ENCODE results near the gene PI4K2A.

Gene PI4K2A

DNA sequence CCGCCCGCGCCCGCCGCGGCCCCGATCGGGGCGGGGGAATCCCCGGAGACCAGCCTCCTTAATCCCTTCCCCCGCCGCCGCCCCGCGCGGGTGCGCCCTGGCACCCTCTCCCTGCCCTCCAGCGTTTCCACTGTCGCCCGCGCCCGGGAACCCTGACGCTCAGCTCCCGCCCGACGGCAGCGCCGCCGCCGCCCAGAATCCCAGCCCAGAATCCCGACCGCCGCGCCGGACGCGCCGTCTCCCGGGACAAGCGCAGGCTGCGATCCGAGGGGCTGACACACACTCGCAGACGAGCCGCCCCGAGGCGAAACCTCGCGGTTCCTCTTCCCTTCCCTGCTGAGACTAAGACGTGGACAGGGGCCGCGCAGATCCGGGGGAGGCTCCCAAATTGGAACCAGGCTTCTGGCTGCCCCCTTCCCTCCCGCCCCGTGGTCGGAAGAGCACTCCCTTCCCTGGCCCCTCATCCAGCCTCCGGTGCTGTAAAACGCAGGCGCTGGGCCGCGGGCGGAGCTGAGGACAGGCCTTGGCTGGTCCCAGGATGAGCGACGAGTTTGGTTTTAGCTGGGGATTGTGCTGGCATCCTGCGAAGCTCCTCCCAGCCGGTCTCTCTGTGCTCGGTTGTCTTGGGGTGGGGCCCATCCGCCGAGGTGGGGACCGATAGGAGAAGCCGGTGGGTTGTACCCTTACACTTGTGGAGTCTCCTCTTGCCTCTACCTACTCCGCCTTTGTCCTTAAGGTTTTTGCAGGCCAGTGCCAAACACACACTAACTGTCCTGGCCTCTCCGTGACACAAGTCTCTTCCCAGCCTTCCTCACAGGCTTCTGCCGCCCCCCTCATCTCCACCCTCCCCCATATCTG is 74.2 kb downstream of the PI4K2A start:
- Histone ChIP-seq H3K4me3 (ENCODE audit: insufficient read depth, low read depth, low read length) (peak overlapping the region; percentile 62), H3K27ac (ENCODE audit: insufficient read depth, low read depth, low read length, poor library complexity, severe bottlenecking) (peak overlapping the region; percentile 50), H3K9me3 (ENCODE audit: control insufficient read depth, low read length) (no peaks in the 10 kb centered on the region), H3K4me1 (ENCODE audit: control insufficient read depth, insufficient read depth, low read length) (peaks cover 35% of the 10 kb centered on the region), H3K27me3 (ENCODE audit: control insufficient read depth, insufficient read depth, low read length, poor library complexity, severe bottlenecking) (no peaks in the 10 kb centered on the region), H3K36me3 (ENCODE audit: control insufficient read depth, insufficient read depth, low read length) (no peaks in the 10 kb centered on the region)
- WGBS, 2 experiments = 1% methylated on average over 74 of the region's 74 CpGs

DNA sequence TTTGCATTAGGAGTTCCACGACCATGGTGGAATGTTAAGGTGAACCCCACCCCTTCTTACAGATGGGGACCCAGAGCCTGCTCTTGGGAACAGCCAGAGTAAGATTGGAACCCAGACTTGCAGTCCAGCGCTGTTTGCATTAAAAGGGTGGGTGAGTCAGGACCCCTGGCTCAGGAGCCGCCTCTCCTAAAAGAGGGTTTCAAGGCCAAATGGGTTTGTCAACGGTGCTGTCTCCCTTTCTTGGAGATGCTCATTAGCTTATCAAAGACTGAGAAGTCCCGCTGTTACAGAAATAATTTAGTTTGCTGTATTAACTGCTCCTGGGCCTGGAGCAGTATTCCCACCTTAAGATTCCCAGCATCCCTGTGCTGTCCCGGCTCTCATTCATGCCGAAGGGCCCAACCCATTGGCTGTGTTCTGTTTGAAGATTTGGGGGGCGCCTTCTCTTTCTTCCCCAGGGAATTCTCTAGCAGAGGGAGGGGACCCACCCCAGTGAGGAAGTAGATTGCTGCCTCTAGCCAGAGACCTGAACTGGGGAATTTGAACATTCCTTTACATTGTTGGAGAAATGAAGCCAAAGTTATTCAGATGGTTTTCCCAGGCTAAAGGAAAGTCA is 74.9 kb downstream of the PI4K2A start:
- Histone ChIP-seq H3K9me3 (ENCODE audit: control insufficient read depth, low read length) (no peaks in the 10 kb centered on the region), H3K36me3 (ENCODE audit: control insufficient read depth, insufficient read depth, low read length) (no peaks in the 10 kb centered on the region), H3K27ac (ENCODE audit: insufficient read depth, low read depth, low read length, poor library complexity, severe bottlenecking) (no peak overlapping the region), H3K4me1 (ENCODE audit: control insufficient read depth, insufficient read depth, low read length) (peaks cover 35% of the 10 kb centered on the region), H3K27me3 (ENCODE audit: control insufficient read depth, insufficient read depth, low read length, poor library complexity, severe bottlenecking) (no peaks in the 10 kb centered on the region), H3K4me3 (ENCODE audit: insufficient read depth, low read depth, low read length) (peak overlapping the region; percentile 62)
- 26 to 32% methylated on average over 8 of the region's 8 CpGs for WGBS, 2 experiments

DNA sequence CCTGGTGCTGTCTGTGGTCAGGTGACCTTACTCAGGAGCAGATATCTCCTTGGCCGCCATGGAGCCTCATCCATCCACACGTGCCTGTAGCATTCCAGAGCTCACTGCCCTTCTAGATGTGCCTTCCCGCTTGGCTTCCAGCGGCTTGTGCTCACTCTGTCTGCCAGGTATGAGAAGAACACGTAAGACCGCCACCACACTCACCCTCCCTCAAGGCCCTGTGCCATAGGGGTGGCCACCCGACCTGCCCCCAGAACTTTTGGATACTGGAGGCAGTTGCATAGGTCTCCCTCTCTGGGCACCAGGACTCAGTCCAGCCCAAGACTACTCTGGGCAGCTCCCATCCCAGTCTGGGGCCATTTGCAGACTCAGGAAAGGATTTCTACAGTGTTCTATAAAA is 77.2 kb downstream of the PI4K2A start:
- Histone ChIP-seq H3K4me1 (ENCODE audit: control insufficient read depth, insufficient read depth, low read length) (peaks cover 35% of the 10 kb centered on the region), H3K4me3 (ENCODE audit: insufficient read depth, low read depth, low read length) (no peak overlapping the region), H3K27me3 (ENCODE audit: control insufficient read depth, insufficient read depth, low read length, poor library complexity, severe bottlenecking) (no peaks in the 10 kb centered on the region), H3K27ac (ENCODE audit: insufficient read depth, low read depth, low read length, poor library complexity, severe bottlenecking) (peak overlapping the region; percentile 87), H3K9me3 (ENCODE audit: control insufficient read depth, low read length) (no peaks in the 10 kb centered on the region), H3K36me3 (ENCODE audit: control insufficient read depth, insufficient read depth, low read length) (no peaks in the 10 kb centered on the region)
- WGBS, 2 experiments = 93 to 96% methylated on average over 7 of the region's 7 CpGs

DNA sequence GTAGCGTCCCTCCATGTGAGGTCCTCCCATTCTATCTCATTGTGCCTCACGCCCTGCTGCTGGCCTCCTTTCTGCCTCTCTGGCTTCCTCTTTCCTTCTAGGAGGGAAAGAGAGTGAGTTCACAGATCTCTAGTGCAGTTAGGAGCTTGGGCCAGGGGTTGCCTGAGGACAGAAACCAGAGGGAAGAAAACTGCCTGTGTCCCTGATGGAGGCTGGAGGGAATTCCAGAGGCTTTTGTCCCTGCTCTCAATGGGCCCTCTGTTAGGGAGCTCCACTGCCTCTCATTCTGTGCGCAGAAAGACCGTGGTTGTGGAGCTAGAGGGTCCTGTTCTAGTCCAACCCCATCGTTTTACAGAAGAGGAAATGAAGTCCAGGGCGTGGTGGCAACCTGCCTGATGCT is 77.7 kb downstream of the PI4K2A start:
- 74 to 78% methylated on average over 6 of the region's 6 CpGs for WGBS, 2 experiments
- no peaks in the 10 kb centered on the region for H3K27me3 ChIP-seq (ENCODE audit: control insufficient read depth, insufficient read depth, low read length, poor library complexity, severe bottlenecking)
- H3K36me3 ChIP-seq (ENCODE audit: control insufficient read depth, insufficient read depth, low read length) = no peaks in the 10 kb centered on the region
- peaks cover 31% of the 10 kb centered on the region for H3K4me1 ChIP-seq (ENCODE audit: control insufficient read depth, insufficient read depth, low read length)
- H3K9me3 ChIP-seq (ENCODE audit: control insufficient read depth, low read length) = no peaks in the 10 kb centered on the region
- peak overlapping the region; percentile 87 for H3K27ac ChIP-seq (ENCODE audit: insufficient read depth, low read depth, low read length, poor library complexity, severe bottlenecking)
- H3K4me3 ChIP-seq (ENCODE audit: insufficient read depth, low read depth, low read length) = no peak overlapping the region

DNA sequence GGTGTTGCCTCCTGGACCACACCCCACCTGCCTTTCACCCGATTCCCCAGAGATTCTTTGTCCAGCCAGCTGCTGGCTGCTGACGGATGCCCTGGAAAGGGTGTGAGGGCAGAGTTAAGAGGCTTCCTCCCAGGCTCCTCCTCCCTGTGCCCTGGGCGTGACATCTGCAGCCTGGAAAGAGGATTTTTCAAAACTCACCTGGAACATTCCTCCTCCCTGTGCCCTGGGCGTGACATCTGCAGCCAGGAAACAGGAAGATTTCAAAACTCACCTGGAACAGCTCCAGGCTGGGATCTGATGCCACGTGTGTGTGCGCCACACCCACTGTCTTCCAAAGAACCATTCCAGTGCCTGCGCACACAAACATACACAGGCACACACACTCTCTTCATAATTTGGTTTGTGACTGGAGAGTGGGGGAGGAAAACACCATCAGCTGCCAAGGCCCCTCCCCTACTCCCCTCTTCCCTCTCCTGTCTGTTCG is 78.2 kb downstream of the PI4K2A start:
- Histone ChIP-seq H3K27me3 (ENCODE audit: control insufficient read depth, insufficient read depth, low read length, poor library complexity, severe bottlenecking) (no peaks in the 10 kb centered on the region), H3K4me3 (ENCODE audit: insufficient read depth, low read depth, low read length) (no peak overlapping the region), H3K9me3 (ENCODE audit: control insufficient read depth, low read length) (no peaks in the 10 kb centered on the region), H3K36me3 (ENCODE audit: control insufficient read depth, insufficient read depth, low read length) (no peaks in the 10 kb centered on the region), H3K27ac (ENCODE audit: insufficient read depth, low read depth, low read length, poor library complexity, severe bottlenecking) (peak overlapping the region; percentile 87), H3K4me1 (ENCODE audit: control insufficient read depth, insufficient read depth, low read length) (peaks cover 31% of the 10 kb centered on the region)
- 70 to 76% methylated on average over 7 to 8 of the region's 8 CpGs for WGBS, 2 experiments

DNA sequence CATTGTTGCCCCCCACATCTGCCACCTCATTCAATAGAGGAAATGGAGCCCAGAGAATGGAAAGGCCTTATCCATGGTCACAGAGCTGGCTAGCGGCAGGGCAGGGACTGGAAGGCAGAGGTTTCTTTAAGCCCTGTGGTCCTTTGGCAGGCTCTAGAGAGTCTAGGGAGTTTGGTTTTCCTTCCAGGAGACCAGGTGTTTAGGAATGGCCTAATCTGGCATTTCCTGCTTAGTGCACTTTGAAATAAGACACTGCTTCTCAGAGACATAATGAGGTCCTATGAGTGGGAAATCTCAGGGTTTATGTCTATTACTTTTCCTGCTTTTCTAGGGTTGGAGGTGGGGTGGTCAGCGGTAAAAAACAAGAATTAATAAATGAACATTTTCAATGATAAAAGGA is 79.1 kb downstream of the PI4K2A start:
- Histone ChIP-seq H3K4me3 (ENCODE audit: insufficient read depth, low read depth, low read length) (no peak overlapping the region), H3K36me3 (ENCODE audit: control insufficient read depth, insufficient read depth, low read length) (no peaks in the 10 kb centered on the region), H3K9me3 (ENCODE audit: control insufficient read depth, low read length) (no peaks in the 10 kb centered on the region), H3K27me3 (ENCODE audit: control insufficient read depth, insufficient read depth, low read length, poor library complexity, severe bottlenecking) (no peaks in the 10 kb centered on the region), H3K27ac (ENCODE audit: insufficient read depth, low read depth, low read length, poor library complexity, severe bottlenecking) (no peak overlapping the region), H3K4me1 (ENCODE audit: control insufficient read depth, insufficient read depth, low read length) (peaks cover 31% of the 10 kb centered on the region)
- WGBS, 2 experiments = 84 to 93% methylated on average over 2 of the region's 2 CpGs

DNA sequence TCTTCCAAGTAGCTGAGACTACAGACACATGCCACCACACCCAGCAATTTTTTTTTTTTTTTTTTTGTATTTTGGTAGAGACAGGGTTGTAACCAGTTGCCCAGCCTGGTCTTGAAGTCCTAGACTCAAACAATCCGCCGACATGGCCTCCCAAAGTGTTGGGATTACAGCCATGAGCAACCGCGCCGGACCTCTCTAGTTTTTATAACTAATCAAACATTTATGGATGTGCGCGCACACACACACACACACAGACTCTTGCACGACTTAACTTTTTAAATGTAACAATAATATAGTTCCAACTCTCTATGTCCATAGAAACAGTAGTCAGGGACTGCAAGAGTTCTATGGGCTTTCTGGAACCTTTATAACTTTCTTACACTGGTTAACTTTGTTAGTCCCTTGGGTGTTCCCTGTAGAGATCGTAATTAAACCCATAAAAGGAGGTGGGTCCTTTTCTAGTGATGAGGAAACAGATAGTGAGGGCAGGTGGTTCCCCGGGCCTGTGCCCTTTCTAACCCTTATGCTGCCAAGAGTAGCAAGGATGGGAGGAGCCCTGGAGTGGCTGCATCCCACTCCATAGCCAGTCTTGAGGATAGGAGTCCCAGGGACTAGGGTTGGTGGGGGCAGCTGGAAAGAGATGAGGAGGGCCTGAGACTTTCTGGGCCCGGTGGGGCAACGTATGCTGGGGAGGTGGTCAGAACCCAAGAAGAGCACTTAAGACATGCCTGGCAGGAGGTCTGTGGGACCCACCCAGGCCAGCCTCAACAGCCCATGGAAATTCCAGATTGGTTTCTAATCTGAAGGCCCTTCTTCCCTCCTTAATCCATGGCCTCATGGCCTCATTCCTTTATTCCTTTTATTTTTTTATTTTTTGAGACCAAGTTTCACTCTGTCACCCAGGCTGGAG is 81.7 kb downstream of the PI4K2A start:
- no peaks in the 10 kb centered on the region for H3K27me3 ChIP-seq (ENCODE audit: control insufficient read depth, insufficient read depth, low read length, poor library complexity, severe bottlenecking)
- H3K27ac ChIP-seq (ENCODE audit: insufficient read depth, low read depth, low read length, poor library complexity, severe bottlenecking) = no peak overlapping the region
- no peak overlapping the region for H3K4me3 ChIP-seq (ENCODE audit: insufficient read depth, low read depth, low read length)

DNA sequence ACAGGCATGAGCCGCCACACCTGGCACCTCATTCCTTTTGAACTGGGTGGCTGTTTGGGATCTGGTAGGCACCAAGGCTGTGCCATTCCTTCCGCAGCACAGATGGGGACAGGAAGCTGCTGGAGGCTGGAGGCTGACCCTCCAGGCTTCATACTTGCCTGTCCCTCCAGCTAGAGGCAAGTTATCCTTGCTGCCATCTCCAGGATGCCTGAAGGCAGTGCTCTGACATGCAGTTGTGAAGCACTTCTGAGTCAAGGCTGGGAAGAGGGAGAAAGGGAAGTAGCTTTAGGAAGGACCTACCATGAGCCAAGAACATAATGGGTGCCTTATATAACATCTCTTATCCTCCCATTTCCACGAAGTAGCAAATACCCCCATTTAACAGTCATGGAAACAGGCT is 82.5 kb downstream of the PI4K2A start:
- H3K36me3 ChIP-seq (ENCODE audit: control insufficient read depth, insufficient read depth, low read length) = no peaks in the 10 kb centered on the region
- WGBS, 2 experiments = 87% methylated on average over 3 of the region's 3 CpGs
- H3K4me3 ChIP-seq (ENCODE audit: insufficient read depth, low read depth, low read length) = no peak overlapping the region
- H3K4me1 ChIP-seq (ENCODE audit: control insufficient read depth, insufficient read depth, low read length) = peaks cover 10% of the 10 kb centered on the region
- H3K9me3 ChIP-seq (ENCODE audit: control insufficient read depth, low read length) = no peaks in the 10 kb centered on the region
- H3K27ac ChIP-seq (ENCODE audit: insufficient read depth, low read depth, low read length, poor library complexity, severe bottlenecking) = no peak overlapping the region
- no peaks in the 10 kb centered on the region for H3K27me3 ChIP-seq (ENCODE audit: control insufficient read depth, insufficient read depth, low read length, poor library complexity, severe bottlenecking)

More for the DNA sequence above, 81.7 kb downstream of the PI4K2A start:
- Histone ChIP-seq H3K36me3 (ENCODE audit: control insufficient read depth, insufficient read depth, low read length) (no peaks in the 10 kb centered on the region), H3K4me1 (ENCODE audit: control insufficient read depth, insufficient read depth, low read length) (peaks cover 15% of the 10 kb centered on the region), H3K9me3 (ENCODE audit: control insufficient read depth, low read length) (no peaks in the 10 kb centered on the region)
- WGBS, 2 experiments = 83 to 85% methylated on average over 12 of the region's 12 CpGs

DNA sequence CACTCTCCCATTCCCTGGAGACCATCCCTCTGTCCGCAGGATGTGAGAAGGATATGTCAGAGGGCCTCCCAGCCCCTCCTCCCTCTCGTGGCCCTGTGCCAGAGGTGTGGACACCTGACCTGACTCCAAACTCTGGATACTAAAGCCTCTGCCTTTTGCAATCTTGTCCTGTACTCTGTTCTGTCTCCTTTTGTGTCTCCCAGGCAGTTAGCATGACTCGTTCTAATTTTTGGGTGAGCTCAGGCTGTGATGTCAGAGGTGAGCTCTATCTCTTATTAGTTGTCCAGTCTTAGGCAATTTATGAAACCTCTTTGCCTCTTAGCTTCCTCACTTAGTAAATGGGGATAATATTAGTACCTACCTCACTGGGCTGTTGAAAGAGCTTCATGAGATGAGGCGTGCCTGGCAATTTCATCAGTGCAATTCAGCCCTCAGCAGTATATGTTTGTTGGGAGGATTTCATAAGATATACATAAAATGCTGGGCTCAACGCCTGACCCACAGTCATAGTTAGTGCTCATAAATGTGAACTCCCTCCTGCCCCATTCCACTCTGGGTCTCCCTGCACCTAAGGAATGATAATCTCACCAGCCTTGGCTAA is 84.0 kb downstream of the PI4K2A start:
- H3K9me3 ChIP-seq (ENCODE audit: control insufficient read depth, low read length) = no peaks in the 10 kb centered on the region
- H3K36me3 ChIP-seq (ENCODE audit: control insufficient read depth, insufficient read depth, low read length) = no peaks in the 10 kb centered on the region
- 81 to 83% methylated on average over 5 of the region's 5 CpGs for WGBS, 2 experiments

More for the DNA sequence above, 84.0 kb downstream of the PI4K2A start:
- H3K27ac ChIP-seq (ENCODE audit: insufficient read depth, low read depth, low read length, poor library complexity, severe bottlenecking) = no peak overlapping the region
- no peak overlapping the region for H3K4me3 ChIP-seq (ENCODE audit: insufficient read depth, low read depth, low read length)
- no peaks in the 10 kb centered on the region for H3K27me3 ChIP-seq (ENCODE audit: control insufficient read depth, insufficient read depth, low read length, poor library complexity, severe bottlenecking)
- no peaks in the 10 kb centered on the region for H3K4me1 ChIP-seq (ENCODE audit: control insufficient read depth, insufficient read depth, low read length)
